HepG2 (cell line): Measurements from ENCODE around the gene MTHFD2L. TPM values are rescaled to one million over a fixed set of nuclear protein-coding genes. Genes with fewer than 3 reads are reported as not detected.

Source experiments
- ARID5B ChIP-seq: IDR thresholded peaks from 2 replicates; pipeline ENCODE4 v1.4.0; 2020; ENCODE audit warnings: mild to moderate bottlenecking, missing genetic modification reagents
- BHLHE40 ChIP-seq: IDR thresholded peaks from 2 replicates; pipeline ENCODE4 v1.6.1; 2011; ENCODE audit warnings: low read length, improper control_type of control experiment
- CBX5 ChIP-seq: sonication (generic); formaldehyde crosslinking; IDR thresholded peaks from 2 replicates; pipeline ENCODE4 v1.4.0; 2020; ENCODE audit warnings: missing genetic modification reagents, borderline replicate concordance
- DDIT3 ChIP-seq: sonication (generic); formaldehyde crosslinking; IDR thresholded peaks from 2 replicates; pipeline ENCODE4 v1.4.0; 2020; ENCODE audit warnings: mild to moderate bottlenecking, missing genetic modification reagents
- DPF2 ChIP-seq: sonication (generic); formaldehyde crosslinking; IDR thresholded peaks from 2 replicates; pipeline ENCODE4 v1.4.0; 2020; ENCODE audit warnings: mild to moderate bottlenecking, low read depth, missing genetic modification reagents, borderline replicate concordance
- HDAC1 ChIP-seq: sonication (generic); formaldehyde crosslinking; IDR thresholded peaks from 2 replicates; pipeline ENCODE4 v1.5.1; 2020; ENCODE audit warnings: mild to moderate bottlenecking, missing genetic modification reagents
- KDM4B ChIP-seq: sonication (generic); formaldehyde crosslinking; IDR thresholded peaks from 2 replicates; pipeline ENCODE4 v1.4.0; 2020; ENCODE audit warnings: missing genetic modification reagents
- MED1 ChIP-seq: sonication (generic); formaldehyde crosslinking; IDR thresholded peaks from 2 replicates; pipeline ENCODE4 v1.4.0; 2020; ENCODE audit warnings: missing genetic modification reagents
- MYNN ChIP-seq: sonication (generic); formaldehyde crosslinking; IDR thresholded peaks from 2 replicates; pipeline ENCODE4 v1.4.0; 2020; ENCODE audit warnings: mild to moderate bottlenecking, low read depth, missing genetic modification reagents
- NFIC ChIP-seq: IDR thresholded peaks from 2 replicates; pipeline ENCODE4 v1.6.1; 2012; ENCODE audit warnings: mild to moderate bottlenecking, low read length, inconsistent platforms
- NRL ChIP-seq: sonication (generic); formaldehyde crosslinking; IDR thresholded peaks from 2 replicates; pipeline ENCODE4 v1.5.0; 2020; ENCODE audit warnings: missing genetic modification reagents, mild to moderate bottlenecking, moderate library complexity, borderline replicate concordance
- RELA ChIP-seq: sonication (generic); formaldehyde crosslinking; IDR thresholded peaks from 2 replicates; pipeline ENCODE4 v1.4.0; 2020; ENCODE audit warnings: missing genetic modification reagents
- SMAD1 ChIP-seq: sonication (generic); formaldehyde crosslinking; IDR thresholded peaks from 2 replicates; pipeline ENCODE4 v1.4.0; 2020; ENCODE audit warnings: missing genetic modification reagents, low read depth, mild to moderate bottlenecking, borderline replicate concordance
- SRSF4 ChIP-seq: fragments of 200-400 bp; formaldehyde crosslinking; IDR thresholded peaks from one replicate; pipeline ENCODE4 v1.6.1; 2018; ENCODE audit warnings: mild to moderate bottlenecking, low read depth, low read length, moderate library complexity; ENCODE audit not compliant: poor library complexity, severe bottlenecking
- ZNF20 ChIP-seq: sonication (generic); formaldehyde crosslinking; IDR thresholded peaks from 2 replicates; pipeline ENCODE4 v1.4.0; 2020; ENCODE audit warnings: mild to moderate bottlenecking, moderate library complexity, missing genetic modification reagents
- ZNF333 ChIP-seq: sonication (generic); formaldehyde crosslinking; IDR thresholded peaks from 2 replicates; pipeline ENCODE4 v1.4.0; 2020; ENCODE audit warnings: mild to moderate bottlenecking, missing genetic modification reagents, borderline replicate concordance
- ZNF547 ChIP-seq: sonication (generic); formaldehyde crosslinking; IDR thresholded peaks from 2 replicates; pipeline ENCODE4 v1.5.1; 2020; ENCODE audit warnings: mild to moderate bottlenecking, missing genetic modification reagents
- ZNF737 ChIP-seq: sonication (generic); formaldehyde crosslinking; IDR thresholded peaks from 2 replicates; pipeline ENCODE4 v1.5.0; 2020; ENCODE audit warnings: missing genetic modification reagents, mild to moderate bottlenecking, borderline replicate concordance
- ZNF850 ChIP-seq: sonication (generic); formaldehyde crosslinking; conservative IDR thresholded peaks from 2 replicates; pipeline ENCODE4 v1.9.0; 2021; ENCODE audit warnings: mild to moderate bottlenecking, missing genetic modification reagents
- ZSCAN22 ChIP-seq: sonication (generic); formaldehyde crosslinking; IDR thresholded peaks from 2 replicates; pipeline ENCODE4 v1.4.0; 2020; ENCODE audit warnings: mild to moderate bottlenecking, missing genetic modification reagents
- polyA plus RNA-seq, 8 experiments: library from polyadenylated mRNA; depleted of rRNA in 3 of 8; stranded (reverse) in 7 of 8; unstranded in 1 of 8; fragments of >200 nt; fragmentation: Illumina TruSeq in 4 of 8; extraction: Trizol in 4 of 8; gene quantifications; 2 replicates each; pipeline versions ENCODE4 v1.2.1 to v1.2.3, GENCODE V29; 2011 to 2016; ENCODE audit warnings: low read depth in 4 of 8, missing spikeins in 1 of 8, mixed read lengths in 1 of 8; ENCODE audit not compliant: insufficient read depth in 1 of 8
- total RNA-seq, 5 experiments: library from RNA; depleted of rRNA; stranded (reverse); fragments of >200 nt; fragmentation: Illumina TruSeq; extraction: Trizol; gene quantifications; 2 replicates each; pipeline ENCODE4 v1.2.3, GENCODE V29; 2016; ENCODE audit warnings: low read depth in 1 of 5
- TF ChIP-seq, protein P1 (sequence below): IDR thresholded peaks from 2 replicates; pipeline ENCODE4 v1.6.1; 2016; ENCODE audit warnings: low read depth, control low read depth
- TF ChIP-seq, protein P2 (sequence below): sonication (generic); formaldehyde crosslinking; IDR thresholded peaks from 2 replicates; pipeline ENCODE4 v1.8.1; 2023; ENCODE audit warnings: mild to moderate bottlenecking, missing genetic modification reagents, borderline replicate concordance

MTHFD2L gene
- total and polyA plus RNA-seq, 2 of the 13 experiments (the other 11 are each of a cell fraction or from before 2014, with no cell fraction given), result 10.5 to 14.9 TPM

GRCh38 chr4:74157561-74158465, at the start of gene MTHFD2L (continued):
- TF ChIP-seq, protein P1, sequence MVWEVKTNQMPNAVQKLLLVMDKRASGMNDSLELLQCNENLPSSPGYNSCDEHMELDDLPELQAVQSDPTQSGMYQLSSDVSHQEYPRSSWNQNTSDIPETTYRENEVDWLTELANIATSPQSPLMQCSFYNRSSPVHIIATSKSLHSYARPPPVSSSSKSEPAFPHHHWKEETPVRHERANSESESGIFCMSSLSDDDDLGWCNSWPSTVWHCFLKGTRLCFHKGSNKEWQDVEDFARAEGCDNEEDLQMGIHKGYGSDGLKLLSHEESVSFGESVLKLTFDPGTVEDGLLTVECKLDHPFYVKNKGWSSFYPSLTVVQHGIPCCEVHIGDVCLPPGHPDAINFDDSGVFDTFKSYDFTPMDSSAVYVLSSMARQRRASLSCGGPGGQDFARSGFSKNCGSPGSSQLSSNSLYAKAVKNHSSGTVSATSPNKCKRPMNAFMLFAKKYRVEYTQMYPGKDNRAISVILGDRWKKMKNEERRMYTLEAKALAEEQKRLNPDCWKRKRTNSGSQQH (CRISPR knock-in tag), result peak; percentile 79; the same call in 1 of the 2 replicates
- TF ChIP-seq ZNF20 (no peak), HDAC1 (CRISPR knock-in tag) (peak; percentile 95), NRL (CRISPR knock-in tag) (peak; percentile 81), NFIC (no peak), CBX5 (peak; percentile 87; the same call in 1 of the 2 replicates), BHLHE40 (no peak; the same call in 1 of the 2 replicates), ZSCAN22 (CRISPR knock-in tag) (no peak), MED1 (CRISPR knock-in tag) (peak; percentile 50), ZNF333 (CRISPR knock-in tag) (no peak), ZNF547 (peak; percentile 66; the same call in 1 of the 2 replicates), ARID5B (CRISPR knock-in tag) (peak; percentile 84), DPF2 (CRISPR knock-in tag) (no peak; the same call in 1 of the 2 replicates), SMAD1 (0 out of 2 replicates have a peak, but pooled peaks have one; percentile 68), KDM4B (CRISPR knock-in tag) (no peak), RELA (no peak), ZNF850 (0 out of 2 replicates have a peak, but pooled peaks have one; percentile 37), ZNF737 (peak; percentile 74; the same call in 1 of the 2 replicates), MYNN (CRISPR knock-in tag) (0 out of 2 replicates have a peak, but pooled peaks have one; percentile 85), SRSF4 (no peak), DDIT3 (no peak)
- TF ChIP-seq, protein P2, sequence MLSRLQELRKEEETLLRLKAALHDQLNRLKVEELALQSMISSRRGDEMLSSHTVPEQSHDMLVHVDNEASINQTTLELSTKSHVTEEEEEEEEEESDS (CRISPR knock-in tag), result peak; percentile 43; the same call in 1 of the 2 replicates
